Mammary microvascular endothelial cell (primary cell): Measurements from ENCODE around the gene ATG9B. TPM values are rescaled to one million over a fixed set of nuclear protein-coding genes. Genes with fewer than 3 reads are reported as not detected.

Experiments used
- total RNA-seq: library from RNA; depleted of rRNA; stranded (reverse); fragments of >200 nt; gene quantifications from 2 replicates; pipeline ENCODE4 v1.2.3, GENCODE V29; 2015

Gene ATG9B, protein sequence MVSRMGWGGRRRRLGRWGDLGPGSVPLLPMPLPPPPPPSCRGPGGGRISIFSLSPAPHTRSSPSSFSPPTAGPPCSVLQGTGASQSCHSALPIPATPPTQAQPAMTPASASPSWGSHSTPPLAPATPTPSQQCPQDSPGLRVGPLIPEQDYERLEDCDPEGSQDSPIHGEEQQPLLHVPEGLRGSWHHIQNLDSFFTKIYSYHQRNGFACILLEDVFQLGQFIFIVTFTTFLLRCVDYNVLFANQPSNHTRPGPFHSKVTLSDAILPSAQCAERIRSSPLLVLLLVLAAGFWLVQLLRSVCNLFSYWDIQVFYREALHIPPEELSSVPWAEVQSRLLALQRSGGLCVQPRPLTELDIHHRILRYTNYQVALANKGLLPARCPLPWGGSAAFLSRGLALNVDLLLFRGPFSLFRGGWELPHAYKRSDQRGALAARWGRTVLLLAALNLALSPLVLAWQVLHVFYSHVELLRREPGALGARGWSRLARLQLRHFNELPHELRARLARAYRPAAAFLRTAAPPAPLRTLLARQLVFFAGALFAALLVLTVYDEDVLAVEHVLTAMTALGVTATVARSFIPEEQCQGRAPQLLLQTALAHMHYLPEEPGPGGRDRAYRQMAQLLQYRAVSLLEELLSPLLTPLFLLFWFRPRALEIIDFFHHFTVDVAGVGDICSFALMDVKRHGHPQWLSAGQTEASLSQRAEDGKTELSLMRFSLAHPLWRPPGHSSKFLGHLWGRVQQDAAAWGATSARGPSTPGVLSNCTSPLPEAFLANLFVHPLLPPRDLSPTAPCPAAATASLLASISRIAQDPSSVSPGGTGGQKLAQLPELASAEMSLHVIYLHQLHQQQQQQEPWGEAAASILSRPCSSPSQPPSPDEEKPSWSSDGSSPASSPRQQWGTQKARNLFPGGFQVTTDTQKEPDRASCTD
- not detected in 2 replicates for total RNA-seq

DNA sequence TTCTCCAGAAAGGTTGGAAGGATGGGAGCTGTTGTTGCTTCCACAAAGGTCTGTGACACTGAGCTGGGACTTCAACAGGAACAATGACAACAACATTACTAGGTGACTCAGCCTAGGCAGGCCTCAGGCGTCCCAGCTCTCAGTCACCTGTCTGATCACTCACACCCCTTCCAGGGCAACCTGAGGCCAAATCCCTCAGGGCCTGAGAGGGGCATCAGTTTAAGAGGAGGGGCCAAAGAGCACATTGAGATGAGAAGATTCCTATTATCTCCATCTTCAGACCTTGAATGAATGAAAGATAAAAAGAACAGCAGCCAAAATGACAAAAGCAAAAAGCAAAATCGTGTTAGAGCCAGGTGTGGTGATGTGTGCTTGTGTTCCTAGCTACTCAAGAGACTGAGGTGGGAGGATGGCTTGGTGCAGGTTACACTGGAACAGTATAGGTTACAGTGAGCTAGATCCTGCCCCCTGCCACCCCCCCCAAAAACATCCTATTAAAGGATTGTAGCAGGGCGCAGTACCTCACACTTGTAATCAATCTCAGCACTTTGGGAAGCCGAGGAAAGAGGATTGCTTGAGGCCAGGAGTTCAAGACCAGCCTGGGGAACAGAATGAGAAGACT, at the start of gene ATG9B:
Gene ATG9B (minus strand): TSS at position 60 of the 622 bp plus-strand sequence. CDS start 71 bp downstream, outside the sequence.

DNA sequence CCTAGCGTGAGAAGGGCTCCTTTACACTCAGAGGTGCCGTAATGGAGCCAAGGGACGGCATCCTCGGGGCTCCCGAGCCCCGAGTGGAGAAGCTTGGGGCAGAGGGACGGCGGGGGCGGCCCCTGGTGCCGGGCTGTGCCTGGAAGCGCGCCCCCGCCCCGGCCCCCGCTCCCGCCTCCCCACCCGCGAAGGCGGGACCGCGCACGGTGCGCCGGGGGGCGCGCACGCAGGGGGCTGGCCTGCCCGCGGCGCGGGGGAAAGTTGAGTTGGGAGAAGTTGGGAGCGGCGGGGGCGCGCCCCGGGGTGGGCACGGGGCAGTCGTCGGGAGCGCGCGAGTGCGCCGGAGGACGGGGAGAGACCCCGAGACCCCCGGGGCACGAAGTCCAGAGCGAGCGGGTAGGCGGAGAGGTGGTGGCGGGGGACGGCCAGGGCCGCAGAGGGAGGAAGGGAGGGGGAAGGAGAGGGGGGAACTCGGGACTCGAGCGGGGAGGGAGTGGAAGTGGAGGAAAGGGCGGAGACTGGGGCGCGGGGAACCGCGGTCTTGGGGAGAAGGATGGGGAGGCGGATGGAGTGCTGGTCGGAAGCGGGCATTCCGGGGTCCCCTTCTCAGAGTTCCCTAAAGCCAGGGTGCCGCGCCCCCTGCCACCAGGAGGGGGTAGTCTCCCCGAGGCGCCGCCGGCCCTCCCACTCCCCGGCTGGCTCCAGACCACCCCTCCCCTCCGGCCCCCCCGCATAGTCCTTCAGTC, 35.2 kb upstream of the ATG9B start, which contains the start of gene SLC4A2:
Gene SLC4A2 (plus strand): TSS at position 223 of the 746 bp plus-strand sequence. CDS start 2,399 bp downstream, outside the sequence.

DNA sequence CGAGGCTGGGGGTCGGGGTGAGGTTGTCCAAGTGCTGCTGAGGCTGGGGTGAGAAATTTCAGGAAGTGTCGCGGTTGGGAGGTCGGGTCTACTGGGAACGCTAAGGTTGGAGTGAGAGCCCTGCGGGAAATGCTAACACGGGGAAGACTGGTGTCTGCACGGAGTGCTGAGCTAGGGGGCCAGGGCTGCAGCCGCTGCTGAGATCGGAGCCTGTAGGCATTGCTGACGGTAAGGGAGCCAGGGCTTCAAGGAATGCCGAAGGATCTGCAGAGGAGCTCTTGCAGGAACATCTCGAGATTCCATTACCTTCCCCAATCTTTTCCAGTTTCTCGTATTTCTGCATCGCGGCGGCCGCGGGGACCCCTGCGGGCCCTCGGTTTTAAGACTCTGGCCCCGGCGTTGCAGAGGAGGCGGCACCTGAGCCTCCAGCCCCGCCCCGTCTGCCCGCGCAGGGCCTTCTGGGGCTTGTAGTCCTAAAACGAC, 33.3 kb upstream of the ATG9B start, which contains the start of gene CDK5:
Gene CDK5 (minus strand): TSS at position 392 of the 483 bp plus-strand sequence. CDS start 49 bp downstream, at position 343.

DNA sequence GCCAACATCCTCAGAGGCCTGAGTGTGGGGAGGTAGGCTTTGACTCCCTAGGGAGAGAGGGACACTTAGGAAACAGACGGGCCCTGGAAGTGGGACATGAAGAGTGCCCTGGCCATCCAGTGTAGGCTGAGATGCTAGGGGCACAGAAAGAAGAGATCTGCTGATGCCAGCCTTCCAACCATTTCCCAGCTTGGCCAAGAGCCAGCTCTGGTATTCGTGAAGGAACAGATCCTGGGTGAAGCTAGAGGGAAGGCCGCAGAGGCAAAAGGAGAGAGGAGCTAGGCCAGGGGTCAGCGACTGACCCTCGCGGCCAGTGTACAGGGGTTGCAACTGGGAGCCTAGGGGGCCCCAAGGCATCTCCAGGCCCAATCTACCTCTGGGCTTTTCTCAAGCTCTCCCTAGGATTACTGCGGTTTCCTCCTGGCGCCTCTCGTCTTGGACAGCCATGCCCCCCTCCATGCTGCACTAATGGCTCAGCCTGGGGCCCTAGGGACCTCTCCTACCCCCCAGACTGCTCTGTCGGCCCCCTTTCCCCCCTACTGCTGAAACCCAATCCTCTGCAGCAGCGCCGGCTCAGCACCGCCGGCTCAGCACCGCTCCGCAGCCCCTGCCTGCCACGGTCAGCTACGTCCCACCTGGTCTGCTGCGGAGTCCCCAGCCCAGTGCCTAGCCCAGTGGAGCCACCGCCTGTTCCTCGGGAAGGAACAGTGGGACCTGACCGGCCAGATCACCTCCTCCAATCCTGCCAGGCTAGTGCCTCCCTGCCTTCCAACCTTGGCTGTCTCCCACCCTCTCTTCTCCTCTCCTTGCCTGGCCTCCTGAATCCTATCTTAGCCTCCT, 23.9 kb upstream of the ATG9B start, which contains the start of gene ASIC3:
Gene ASIC3 (plus strand): TSS at position 556 of the 840 bp plus-strand sequence. CDS start 355 bp downstream, outside the sequence.

DNA sequence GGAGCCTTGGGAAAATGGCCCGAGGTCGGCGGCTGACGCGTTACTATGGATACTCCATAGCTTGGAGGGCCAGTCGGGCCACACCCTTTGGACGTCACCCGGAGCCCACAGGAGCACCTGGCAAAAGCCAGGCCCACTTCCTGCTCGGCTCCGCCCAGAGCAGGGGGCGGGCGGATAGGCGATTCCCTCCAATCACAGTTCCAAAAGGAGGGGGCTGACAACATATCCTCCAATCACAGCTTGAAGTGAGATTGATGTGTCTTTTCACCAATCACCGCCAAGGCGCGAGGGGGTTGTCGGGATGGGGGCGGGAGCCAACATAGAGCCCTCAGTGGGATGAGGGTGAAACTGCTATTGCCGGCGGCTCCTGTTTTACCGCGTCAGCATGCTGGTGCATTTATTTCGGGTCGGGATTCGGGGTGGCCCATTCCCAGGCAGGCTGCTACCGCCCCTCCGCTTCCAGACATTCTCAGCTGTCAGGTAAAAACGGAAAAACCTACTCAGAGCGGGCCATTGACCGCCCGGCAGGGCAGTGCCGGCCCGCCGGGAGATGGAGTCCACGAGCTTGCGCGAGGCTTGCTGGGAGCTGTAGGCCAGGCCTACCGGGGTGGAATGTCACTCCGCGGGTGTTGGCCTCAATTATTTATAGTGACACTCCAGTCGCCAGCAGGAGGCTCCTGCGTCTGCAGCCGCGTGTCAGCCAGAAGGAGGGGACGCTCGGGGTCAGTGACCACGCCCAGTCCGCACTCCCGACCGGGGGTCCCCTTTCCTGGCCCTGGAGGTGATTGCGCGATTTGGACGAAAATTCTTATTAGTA, 4.0 kb upstream of the ATG9B start, which contains the start of gene ABCB8:
Gene ABCB8 (plus strand): TSS at position 320 of the 817 bp plus-strand sequence. CDS start 66 bp downstream, at position 386.

DNA sequence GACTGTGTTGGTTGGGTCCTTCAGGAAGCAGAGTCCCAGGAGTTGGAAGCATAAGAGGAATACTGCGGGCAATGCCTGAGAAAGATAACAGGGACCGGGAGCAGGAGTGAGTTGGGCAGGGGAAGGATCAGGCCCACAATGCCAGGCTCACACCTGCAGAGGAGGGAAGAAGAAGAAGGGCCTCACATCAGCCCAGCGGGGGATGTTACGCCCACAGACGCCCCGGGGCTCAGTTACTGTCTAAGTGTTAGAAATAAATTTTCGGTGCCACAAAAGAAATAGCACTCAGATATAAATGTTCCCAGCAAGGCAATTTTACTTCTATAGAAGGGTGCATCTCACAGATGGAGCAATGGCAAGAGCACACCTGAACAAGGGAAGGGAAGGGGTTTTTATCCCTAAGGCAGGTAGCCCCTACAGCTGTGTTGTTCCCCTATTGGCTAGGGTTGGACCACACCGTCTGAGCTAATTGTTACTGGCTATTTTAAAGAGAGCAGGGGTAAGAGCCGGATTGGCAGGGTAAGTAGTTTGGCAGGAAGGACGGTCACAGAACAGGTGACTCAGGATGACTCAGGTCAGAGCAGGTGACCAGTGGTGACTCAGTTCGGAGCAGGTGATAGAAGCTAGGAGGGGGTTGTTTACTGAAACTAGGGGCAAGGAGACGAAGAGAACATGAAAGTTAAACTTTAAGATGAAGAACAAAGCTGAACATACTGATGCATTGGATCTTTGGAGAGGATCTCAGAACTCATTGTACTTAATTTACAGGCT, 33.7 kb downstream of the ATG9B start, which contains the start of gene NOS3:
Gene NOS3 (plus strand): TSS at position 602 of the 771 bp plus-strand sequence. CDS start 2,787 bp downstream, outside the sequence.

DNA sequence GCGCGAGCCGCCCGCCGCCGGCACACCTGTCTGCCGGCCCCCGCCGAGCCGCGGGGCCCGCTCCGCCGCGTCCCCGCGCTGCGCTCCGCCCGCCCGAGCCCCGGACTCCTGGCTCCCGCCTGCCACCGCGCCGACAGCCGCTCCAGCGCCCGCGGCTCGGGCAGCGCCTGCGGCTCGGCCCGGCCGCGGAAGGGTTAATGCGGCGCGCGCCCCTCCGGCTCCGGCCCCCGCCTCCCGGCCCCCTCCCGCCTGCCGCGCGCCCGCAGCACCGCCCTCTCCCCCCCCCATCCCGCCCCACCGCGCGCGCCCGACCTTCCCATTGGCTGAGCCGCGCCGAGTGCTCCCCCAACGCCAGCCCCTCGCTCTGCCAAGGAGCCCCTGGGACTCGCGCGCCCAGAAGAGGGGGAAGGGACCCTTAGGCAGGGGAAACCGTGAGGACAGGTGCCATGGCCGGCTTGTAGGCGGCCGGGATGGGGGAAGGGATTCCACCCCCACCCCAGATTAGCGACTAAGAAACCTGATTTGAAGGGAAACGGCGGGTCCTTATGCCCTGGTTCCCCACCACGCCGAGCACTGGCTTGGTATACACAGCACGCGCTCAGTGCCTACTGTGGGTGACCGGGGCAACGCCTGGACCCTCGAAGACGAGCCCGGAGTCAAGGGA, 46.0 kb downstream of the ATG9B start, which contains the start of gene KCNH2:
Gene KCNH2 (minus strand): TSS at position 196 of the 664 bp plus-strand sequence. CDS start 408 bp downstream, outside the sequence.

Other genes starting within 250 kb of the ATG9B start
- gene TMEM176B, start 224.1 kb downstream of the ATG9B start, total RNA-seq = not detected in 2 replicates
- not detected in 2 replicates for gene TMEM176A, start 223.7 kb downstream of the ATG9B start, total RNA-seq
- not detected in 2 replicates for gene AOC1, start 172.0 kb downstream of the ATG9B start, total RNA-seq
- gene KCNH2, start 46.2 kb downstream of the ATG9B start, total RNA-seq = not detected in 2 replicates
- 25.3 and 34.3 TPM in 2 replicates for gene NOS3, start 33.5 kb downstream of the ATG9B start, total RNA-seq
- 37.6 and 46.2 TPM in 2 replicates for gene ABCB8, start 4.0 kb upstream of the ATG9B start, total RNA-seq
- not detected in 2 replicates for gene ASIC3, start 24.0 kb upstream of the ATG9B start, total RNA-seq
- 11.5 and 16.9 TPM in 2 replicates for gene CDK5, start 33.4 kb upstream of the ATG9B start, total RNA-seq
- gene SLC4A2, start 35.1 kb upstream of the ATG9B start, total RNA-seq = 123 and 130 TPM in 2 replicates
- gene FASTK, start 56.3 kb upstream of the ATG9B start, total RNA-seq = 58.4 and 84.6 TPM in 2 replicates
- gene TMUB1, start 59.0 kb upstream of the ATG9B start, total RNA-seq = 35.4 and 40.9 TPM in 2 replicates
- gene AGAP3, start 62.0 kb upstream of the ATG9B start, total RNA-seq = 31.6 and 41.0 TPM in 2 replicates
- gene GBX1, start 143.2 kb upstream of the ATG9B start, total RNA-seq = not detected in 2 replicates
- gene ASB10, start 162.8 kb upstream of the ATG9B start, total RNA-seq = not detected in 2 replicates
- gene H2BK1, start 186.0 kb upstream of the ATG9B start, total RNA-seq = not detected in 2 replicates
- 72.6 and 73.6 TPM in 2 replicates for gene ABCF2, start 202.7 kb upstream of the ATG9B start, total RNA-seq
- 66.8 and 70.4 TPM in 2 replicates for gene CHPF2, start 208.0 kb upstream of the ATG9B start, total RNA-seq
- gene SMARCD3, start 224.2 kb upstream of the ATG9B start, total RNA-seq = 0.33 and 0.59 TPM in 2 replicates